HG02943 (cell line): ENCODE data around the gene TRIM8.

Source experiments
- ATAC-seq: cut with Tn5 transposase; IDR thresholded peaks from one replicate; pipeline ENCODE4 v1.9.1; 2021; ENCODE audit warnings: mild to moderate bottlenecking, low read depth, moderate library complexity; ENCODE audit not compliant: unreplicated experiment

Gene TRIM8

GRCh38 chr10:102644066-102644645 lies at the start of gene TRIM8:
TSS of gene TRIM8 (plus strand) at chr10:102644479. CDS start at chr10:102644618, 139 bp downstream.
- ATAC-seq: no peak

GRCh38 chr10:102595293-102595692 lies 49.0 kb upstream of the TRIM8 start:
- ATAC-seq: no peak

DNA sequence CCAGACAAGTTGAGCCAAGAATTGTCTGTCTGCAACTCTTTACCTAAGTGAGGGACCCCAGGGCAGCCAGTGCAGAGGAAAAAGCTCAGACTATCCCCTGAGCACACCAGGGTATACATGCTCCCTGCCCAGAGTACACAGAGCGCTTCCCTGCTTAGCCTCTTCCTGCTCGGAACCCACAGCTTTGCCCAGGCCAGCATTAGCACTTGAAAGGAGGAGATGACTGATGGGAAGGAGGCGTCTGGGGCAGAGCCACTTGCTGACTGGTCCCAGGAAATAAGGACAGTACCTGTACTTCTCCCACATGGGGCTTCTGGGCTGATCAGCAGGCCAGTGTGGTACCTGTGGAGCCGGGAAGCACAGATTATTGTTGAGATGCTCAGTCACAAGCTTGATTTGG lies 48.4 kb upstream of the TRIM8 start:
- ATAC-seq: no peak

DNA sequence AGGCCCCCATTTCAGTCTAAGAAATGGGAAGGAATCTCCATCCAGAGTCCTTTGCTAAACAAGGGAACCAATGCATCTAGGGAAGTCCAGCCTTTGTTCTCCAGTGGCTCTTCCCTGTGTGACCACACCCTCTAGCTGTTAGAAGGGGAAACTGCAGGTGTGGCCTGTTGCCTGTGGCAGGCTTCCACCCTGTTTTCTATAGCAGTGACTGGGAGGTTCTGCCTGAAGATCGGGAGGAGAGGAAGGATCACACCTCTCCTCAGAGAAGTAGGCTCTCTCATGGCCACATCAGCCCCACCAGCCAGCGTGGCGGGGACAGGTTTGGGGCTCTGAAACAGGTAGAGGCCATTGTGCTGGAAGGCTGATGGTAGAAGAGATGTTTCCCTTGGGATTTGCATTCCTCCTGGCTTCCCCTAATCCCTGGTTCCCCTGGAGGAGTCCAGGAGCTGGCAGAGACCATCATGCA lies 47.7 kb upstream of the TRIM8 start:
- ATAC-seq: no peak

- ATAC-seq: no peak
These were observed 46.9 kb upstream of the TRIM8 start for GRCh38 chr10:102597131-102597991.

- ATAC-seq: no peak
These were observed 46.0 kb upstream of the TRIM8 start for GRCh38 chr10:102598243-102598642.

DNA sequence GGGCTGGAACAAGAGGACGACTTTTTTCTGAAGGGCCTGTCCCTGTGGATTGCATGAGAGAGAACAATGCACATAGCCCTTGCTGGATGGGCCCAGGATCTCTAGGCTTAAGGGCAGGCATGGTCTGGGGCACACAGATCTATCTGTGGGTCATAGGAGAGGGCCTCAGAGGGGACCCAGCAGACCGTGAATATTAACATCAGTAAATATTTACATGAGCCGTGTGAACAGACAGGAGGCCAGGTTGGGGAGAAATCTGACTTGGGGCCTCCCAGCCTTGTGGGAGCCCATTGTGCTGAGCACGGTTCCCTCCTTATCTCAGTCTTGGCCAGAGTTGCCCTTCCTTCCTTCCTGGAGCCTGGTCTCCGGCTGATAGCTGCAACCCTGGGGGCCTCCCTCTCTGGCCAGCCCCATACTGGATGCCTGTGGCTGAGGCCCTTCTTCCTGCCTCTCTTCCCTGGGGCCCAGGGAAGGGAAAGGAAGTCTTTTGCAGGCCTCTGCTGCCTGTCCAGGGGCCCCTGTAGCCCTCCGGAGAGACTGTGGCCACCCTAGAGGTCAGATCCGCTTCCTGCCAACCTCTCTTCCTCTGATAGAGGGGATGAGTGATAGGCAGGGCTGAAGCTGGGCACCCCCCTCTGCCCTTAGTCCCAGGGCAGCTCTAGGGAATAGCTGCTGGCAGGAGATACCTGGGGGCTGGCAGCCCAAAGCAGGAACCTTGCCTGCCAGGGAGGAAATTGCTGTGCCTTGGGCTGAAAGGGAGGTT lies 44.5 kb upstream of the TRIM8 start:
- ATAC-seq: no peak

- ATAC-seq: no peak
These were observed 43.5 kb upstream of the TRIM8 start for GRCh38 chr10:102600816-102601215.

GRCh38 chr10:102601639-102602038 lies 42.6 kb upstream of the TRIM8 start:
- ATAC-seq: no peak

- ATAC-seq: no peak
These were observed 41.8 kb upstream of the TRIM8 start for GRCh38 chr10:102602272-102603045.

- no peak for ATAC-seq
These were observed 40.3 kb upstream of the TRIM8 start for GRCh38 chr10:102603946-102604345.

DNA sequence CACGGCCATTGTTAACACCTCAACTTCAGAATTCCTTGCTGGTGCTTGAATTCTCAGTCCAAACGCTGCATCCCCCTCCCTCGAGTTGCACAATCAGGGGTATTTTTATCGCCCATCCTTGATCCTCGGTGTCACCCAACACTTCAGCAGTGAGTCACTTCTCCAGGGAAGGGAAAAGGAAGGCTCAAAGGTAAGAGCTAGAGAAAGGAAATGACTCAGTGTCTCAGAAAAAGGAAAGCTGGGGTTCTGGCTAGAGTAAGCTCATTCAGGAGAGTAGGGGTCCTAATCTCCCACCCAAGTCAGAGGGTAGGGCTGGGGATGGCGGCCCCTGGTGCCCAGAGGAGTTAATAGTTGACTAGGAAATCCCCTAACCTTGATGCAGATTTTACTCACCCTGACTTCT lies 39.8 kb upstream of the TRIM8 start:
- ATAC-seq: no peak

- ATAC-seq: no peak
These were observed 38.6 kb upstream of the TRIM8 start for GRCh38 chr10:102605712-102606111.

DNA sequence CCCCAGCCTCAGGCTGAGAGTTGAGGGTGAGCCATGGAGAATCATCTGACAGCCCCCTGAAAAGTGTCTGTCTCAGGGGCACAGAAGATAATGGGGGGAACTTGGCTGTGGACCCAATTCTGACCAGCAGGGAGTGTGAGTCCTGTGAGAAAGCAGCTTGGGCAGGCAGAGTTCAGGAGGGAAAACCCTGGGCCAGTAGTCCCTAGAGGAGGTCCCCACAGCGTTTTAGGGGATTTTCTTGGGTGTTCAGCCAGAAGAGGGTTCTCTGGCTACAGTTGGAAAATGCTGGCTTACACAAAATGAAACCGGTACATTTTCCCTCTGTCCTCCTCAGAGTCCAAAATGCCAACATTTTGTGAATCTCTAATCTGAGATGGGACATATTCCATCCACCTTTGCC lies 35.8 kb upstream of the TRIM8 start:
- ATAC-seq: no peak

DNA sequence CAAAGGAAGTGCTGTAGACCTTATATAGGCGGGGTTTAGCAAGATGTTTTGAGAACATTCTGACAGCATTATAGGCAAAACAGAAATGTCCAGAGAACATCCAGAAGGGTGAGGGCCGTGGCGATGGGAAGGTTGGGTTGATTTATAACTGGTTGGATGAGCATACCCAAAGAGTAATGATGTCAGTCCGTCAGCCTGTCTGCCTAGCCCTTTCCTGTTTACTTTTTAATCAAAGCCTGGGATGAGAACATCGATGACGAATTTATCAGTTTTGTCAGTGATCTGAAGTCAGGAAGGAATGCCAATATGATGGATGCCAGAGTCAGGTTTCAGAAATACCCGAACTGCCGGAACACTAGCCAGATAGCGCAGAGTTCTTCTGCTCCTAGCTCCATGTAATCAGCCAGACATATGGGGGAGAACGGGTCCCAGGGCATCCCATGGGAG lies 33.8 kb upstream of the TRIM8 start:
- no peak for ATAC-seq

- ATAC-seq: no peak
These were observed 32.7 kb upstream of the TRIM8 start for GRCh38 chr10:102611514-102612087.

DNA sequence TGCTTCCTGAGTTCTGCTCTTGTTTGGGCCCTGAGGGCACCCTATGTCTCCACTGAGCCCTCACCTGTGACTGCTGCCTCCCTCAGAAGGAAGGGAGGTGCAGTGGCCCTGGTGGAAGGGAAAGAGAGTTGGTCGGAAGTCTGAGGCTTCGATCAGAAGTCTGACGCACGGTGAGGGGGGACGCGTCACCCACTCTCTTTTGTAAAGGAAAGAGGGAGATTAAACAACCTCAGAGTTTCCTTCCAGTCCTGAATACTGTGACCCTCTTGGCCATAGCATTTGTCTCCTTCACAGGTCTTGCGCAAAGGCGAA lies 31.4 kb upstream of the TRIM8 start:
- no peak for ATAC-seq

DNA sequence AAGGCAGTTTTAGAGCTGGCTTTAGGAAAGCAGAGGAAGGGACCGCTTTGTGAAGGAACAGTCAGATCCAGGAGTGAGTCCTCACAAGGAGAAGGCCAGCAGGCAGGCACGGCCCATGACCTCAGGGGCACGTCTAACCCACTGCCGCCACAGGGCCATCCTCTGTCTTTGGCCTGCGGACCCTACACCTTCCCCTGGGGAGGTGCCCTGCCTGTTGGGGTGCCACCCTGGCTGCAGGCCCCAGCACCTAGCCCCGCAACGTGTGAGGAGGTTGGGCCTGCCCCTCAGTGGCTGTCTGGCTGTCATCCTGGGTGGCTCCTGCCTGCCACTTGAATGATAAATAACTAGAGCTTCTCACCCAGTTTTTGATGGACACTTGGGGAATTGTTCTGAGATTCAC lies 31.0 kb upstream of the TRIM8 start:
- no peak for ATAC-seq

GRCh38 chr10:102613785-102614184 lies 30.5 kb upstream of the TRIM8 start:
- no peak for ATAC-seq

GRCh38 chr10:102614888-102615287 lies 29.4 kb upstream of the TRIM8 start:
- ATAC-seq: no peak
